Stimulated activated CD4-positive, alpha-beta T cell treated with anti-CD3 and anti-CD28 coated beads, TNF-alpha, amount 100 ng/mL, for 1 hour (primary cell): ENCODE data around the gene PRDX1.
"Not testable (repeated sequence)": the region's sequence is repeated elsewhere in the genome, so short reads cannot be mapped to it uniquely, and the experiment has no call there.

Source experiments
- DNase-seq, 3 donors: peaks; one replicate each; pipeline ENCODE4 v3.0.0-alpha.2; 2020; ENCODE audit warnings: low read depth in 3 of 3, low spot score in 1 of 3

PRDX1 gene

DNA sequence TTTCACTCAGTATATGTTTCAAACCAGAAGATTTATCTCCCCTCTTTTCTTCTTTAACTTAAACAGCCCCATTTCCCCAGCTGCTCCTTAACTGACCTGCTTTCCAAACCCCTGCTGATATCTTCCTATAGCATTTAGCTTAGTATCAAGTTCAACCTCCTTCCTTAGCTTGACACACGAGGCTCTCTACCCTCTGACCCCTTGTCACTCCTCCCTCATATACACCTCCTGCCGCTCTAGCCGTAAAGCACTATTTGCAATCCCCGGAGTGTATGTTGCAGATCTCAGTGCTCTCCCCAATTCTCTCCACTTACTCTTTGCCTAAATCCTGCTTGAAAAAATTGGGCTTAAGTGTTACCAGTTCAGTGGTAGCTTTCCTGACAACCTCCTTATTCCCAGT is 15.2 kb upstream of the PRDX1 start:
- DNase-seq = no peak

DNA sequence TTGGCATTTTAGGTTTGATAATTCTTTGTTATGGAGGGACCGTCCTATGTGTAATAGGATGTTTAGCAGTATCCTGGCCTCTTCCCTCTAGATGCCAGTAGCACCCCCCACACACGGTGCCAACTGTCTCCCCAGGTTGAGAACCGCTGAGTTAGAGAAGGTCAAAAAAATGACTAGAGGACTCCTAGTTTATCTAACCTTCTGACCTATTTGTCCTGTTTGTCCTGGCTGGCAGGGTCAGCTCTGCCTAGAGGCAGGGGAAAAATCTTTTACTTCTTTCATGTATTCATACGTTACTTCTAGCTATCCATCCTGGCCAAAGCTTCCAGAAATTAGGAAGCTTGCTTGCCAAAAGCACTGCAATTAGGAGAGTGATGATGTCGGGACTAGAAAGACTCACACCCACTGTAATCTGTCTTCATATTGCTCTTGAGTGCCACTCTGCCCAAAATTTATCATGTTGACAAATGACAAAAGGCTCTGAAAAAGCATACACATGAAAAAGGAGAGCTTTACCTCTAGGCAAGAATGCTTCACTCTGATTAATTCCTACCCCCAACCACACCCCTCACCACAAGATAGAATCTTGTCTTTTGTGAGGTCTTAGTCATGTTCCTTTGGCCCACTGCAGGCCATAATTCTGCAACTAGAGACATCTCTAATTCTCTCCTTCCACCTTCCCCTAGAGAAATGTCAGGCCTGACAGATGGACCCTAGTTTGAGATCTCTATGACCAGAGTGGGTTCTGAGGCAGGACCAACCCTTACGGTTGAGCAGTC is 14.5 kb upstream of the PRDX1 start:
- DNase-seq = no peak

DNA sequence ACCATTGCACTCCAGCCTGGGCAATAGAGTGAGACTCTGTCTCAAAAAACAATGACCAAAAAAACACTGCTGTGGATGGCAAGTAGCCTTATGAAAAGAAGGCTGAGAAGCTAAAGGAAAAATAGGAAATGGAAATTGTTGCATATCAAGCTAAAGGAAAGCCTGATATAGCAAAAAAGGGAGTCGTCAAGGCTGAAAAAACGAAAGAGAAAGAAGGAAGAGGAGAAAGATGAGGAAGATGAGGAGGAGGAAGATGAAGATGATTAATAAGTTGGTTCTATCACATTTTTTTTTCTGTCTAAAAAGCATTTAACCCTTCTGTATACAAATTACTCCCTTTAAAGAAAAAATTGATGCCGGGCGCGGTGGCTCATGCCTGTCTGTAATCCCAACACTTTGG is 10.2 kb upstream of the PRDX1 start:
- no peak for DNase-seq

DNA sequence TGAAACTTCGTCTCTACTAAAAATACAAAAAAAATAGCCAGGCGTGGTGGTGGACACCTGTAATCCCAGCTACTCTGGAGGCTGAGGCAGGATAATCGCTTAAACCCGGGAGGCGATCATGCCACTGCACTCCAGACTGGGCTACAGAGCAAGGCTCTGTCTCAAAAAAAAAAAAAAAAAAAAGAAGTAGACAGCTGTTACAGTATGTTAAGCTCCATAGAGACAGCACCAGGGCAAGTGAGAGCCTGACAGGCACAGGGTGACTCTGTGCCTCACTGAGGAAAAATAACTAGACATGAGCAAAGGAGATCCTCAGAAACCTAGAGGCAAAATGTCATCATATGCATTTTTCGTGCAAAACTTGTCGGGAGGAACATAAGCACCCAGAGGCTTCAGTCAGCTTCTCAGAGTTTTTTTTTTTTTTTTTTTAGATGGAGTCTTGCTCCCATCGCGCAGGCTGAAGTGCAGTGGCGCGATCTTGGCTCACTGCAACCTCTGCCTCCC is 9.0 kb upstream of the PRDX1 start:
- DNase-seq = no peak

DNA sequence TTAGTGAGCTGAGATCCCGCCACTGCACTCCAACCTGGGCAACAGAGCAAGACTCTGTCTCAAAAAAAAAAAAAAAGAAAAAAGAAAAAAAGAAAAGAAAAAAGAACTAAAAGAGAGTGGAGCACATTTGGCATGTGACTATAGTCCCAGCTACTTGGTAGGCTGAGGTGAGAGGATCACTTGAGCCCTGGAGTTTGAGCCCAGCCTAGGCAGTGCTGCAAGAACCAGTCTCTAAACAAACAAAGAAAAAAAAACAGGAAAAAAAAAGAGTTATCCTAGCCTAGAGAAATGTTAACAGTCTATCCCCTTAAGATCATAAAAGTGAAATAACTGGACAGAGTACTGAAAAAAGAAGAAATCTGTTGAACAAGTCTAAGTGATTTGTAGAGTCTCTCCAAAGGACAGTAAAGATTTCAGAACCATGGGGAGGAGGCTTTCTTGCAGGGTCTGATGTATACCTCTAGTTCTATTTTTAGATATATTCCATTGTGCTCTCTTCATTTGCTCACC is 4.5 kb upstream of the PRDX1 start:
- no peak for DNase-seq

DNA sequence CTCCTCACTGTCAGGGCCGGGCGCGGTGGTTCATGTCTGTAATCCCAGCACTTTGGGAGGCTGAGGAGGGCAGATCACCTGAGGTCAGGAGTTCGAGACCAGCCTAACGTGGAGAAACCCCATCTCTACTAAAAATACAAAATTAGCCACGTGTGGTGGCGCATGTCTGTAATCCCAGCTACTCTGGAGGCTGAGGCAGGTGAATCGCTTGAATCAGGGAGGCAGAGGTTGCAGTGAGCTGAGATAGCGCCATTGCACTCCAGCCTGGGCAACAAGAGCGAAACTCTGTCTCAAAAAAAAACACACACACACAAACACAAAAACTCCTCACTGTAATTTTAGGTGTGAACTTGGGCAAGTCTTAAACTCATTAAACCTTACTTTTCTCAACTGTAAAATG is 2.3 kb upstream of the PRDX1 start:
- DNase-seq = not testable (repeated sequence)

DNA sequence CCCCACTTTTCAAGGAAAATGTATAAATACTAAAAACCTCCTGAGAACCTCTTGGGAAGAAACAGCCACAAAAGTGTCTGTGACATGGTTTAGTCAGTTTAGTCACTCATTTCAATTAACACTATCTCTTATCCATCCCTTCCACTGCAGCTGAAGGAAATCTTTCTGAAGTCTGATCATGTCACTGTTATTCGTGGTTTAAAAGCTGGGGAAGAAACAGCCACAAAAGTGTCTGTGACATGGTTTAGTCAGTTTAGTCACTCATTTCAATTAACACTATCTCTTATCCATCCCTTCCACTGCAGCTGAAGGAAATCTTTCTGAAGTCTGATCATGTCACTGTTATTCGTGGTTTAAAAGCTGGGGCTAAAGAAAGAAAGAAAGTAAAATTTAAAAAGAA is 1.8 kb upstream of the PRDX1 start:
- DNase-seq = not testable (repeated sequence)

DNA sequence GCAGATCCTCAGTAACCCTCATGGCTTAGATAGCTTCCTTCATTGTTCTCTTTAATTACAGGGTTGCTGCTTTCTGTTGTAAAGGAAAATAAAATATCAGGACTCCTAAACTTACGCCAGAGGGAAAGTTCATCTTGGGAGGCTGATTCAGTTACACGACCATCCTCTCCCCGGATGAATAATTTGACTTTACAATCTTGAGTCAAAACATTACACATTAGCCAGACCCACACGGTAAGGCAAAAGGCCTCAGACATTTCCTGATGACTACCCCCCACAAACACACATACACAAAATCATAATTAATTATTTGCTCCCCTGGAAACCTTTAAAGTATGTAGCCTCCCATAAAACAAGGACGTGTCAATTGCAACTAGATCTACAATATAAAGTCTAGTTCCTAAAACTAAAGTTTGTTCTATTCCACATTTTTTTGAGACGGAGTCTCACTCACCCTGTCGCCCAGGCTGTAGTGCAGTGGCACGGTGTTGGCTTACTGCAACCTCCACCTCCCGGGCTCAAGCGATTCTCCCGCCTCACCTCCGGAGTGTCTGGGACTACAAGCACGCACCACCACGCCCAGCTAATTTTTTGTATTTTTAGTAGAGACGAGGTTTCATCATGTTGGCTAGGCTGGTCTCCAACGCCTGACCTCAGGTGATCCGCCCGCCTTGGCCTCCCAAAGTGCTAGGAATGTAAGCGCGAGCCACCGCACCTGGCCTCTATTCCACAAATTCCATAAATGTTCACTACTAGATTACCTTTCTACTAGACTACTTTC is 830 bp upstream of the PRDX1 start:
- DNase-seq = no peak

DNA sequence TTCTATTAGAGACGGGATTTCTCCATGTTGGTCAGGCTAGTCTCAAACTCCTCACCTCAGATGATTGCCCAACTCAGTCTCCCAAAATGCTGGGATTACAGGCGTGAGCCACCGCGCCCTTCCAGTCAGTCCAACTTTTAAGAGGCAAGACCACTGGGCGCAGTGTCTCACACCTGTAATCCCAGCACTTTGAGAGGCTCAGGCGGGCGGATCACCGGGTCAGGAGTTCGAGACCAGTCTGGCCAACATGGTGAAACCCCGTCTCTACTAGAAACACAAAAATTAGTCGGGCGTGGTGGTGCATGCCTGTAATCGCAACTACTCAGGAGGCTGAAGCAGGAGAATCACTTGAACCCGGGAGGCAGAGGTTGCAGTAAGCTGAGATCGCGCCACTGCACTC is 1.9 kb downstream of the PRDX1 start:
- DNase-seq = not testable (repeated sequence)

DNA sequence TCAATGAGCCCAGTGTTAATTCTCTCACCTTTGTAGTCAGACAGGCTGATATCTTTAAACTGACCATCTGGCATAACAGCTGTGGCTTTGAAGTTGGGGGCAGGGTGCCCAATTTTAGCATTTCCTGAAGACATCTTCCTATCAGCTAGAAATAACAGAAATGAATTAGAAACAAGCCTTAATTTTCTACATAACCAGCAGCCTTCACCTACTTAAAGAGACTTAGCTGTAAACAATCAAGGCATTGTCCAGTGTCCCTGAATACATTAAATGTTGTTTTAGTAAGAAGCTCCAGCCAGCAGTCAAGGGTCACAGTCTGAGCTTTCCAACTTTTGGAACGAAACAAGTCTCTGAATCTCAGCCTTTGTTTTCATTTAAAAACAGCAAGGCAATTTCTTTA is 2.8 kb downstream of the PRDX1 start:
- no peak for DNase-seq

DNA sequence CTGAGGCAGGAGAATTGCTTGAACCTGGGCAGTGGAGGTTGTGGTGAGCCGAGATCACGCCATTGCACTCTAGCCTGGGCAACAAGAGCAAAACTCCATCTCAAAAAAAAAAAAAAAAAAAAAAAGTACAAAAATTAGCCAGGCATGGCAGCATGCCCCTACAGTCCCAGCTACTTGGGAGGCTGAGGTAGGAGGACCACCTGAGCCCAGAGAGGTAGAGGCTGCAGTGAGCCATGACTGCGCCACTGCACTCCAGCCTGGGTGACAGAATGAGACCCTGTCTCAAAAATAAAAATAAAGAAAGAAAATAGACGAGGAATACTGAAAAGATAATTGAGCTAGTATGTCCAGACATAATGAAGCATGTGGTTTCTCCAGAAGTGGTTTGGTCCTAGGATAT is 3.3 kb downstream of the PRDX1 start:
- DNase-seq = not testable (repeated sequence)

DNA sequence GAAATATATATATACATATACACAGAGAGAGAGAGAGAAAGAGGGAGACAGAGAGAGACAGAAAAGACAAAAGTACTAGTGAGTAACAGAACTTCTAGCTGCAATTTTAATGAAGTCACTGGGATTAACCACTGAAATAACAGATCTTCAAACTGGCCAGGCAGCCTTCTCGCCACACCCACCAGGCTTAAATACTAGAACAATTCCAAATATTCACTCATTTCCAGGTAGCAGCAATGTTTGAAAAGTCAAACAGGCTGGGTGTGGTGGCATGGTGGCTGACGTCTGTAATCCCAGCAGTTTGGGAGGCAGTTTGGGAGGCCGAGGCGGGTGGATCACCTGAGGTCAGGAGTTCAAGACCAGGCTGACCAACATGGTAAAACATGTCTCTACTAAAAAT is 5.2 kb downstream of the PRDX1 start:
- DNase-seq = no peak

DNA sequence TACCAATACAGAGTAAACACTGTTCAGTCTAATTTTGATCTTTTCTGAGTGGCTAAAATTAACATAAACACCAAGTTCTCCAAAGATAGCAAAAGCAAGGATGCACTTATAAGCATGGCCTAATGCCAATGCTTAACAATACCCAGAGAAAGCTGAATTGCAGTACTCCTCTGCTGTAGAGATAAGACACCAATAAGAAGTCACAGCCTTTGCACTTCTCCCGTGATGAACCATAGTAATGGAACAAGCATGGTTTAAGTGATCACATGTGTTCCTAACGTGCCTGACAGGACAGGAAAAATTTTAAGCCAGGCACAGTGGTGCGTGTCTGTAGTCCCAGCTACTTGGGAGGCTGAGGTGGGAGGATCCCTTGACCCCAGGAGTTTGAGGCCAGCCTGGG is 5.6 kb downstream of the PRDX1 start:
- DNase-seq = no peak

DNA sequence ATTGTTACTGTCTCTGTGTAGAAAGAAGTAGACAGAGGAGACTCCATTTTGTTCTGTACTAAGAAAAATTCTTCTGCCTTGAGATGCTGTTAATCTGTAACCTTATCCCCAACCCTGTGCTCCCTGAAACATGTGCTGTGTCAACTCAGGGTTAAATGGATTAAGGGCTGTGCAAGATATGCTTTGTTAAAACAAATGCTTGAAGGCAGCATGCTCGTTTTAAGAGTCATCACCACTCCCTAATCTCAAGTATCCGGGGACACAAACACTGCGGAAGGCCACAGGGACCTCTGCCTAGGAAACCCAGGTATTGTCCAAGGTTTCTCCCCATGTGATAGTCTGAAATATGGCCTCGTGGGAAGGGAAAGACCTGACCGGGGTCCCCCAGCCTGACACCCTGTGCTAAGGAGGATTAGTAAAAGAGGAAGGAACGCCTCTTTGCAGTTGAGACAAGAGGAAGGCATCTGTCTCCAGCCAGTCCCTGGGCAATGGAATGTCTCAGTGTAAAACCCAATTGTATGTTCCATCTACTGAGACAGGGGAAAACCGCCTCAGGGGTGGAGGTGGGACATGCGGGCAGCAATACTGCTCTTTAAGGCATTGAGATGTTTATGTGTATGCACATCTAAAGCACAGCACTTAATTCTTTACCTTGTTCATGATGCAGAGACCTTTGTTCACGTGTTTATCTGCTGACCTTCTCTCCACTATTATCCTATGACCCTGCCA is 8.0 kb downstream of the PRDX1 start:
- DNase-seq = not testable (repeated sequence)

DNA sequence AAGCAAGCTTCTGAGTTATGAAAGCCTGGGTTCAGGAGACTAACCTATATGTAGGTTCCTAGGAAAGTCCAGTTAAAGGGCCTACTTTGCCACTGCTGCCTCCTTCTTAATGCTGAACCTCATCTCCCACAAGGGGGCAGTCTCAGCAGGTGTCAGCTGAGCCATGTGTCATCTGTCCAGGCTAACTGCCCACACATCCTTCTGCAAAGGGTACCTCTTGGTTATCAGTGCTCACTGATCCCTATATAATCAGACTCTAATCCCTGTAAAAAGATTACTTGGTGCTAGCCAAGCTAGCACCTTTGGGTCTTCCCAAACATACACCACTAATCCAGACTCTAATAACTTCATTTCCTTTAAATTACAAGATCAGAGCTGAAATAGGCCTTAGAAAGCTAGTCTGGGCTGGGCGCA is 9.0 kb downstream of the PRDX1 start:
- DNase-seq = peak in 1 of 3 donors; percentile 10

DNA sequence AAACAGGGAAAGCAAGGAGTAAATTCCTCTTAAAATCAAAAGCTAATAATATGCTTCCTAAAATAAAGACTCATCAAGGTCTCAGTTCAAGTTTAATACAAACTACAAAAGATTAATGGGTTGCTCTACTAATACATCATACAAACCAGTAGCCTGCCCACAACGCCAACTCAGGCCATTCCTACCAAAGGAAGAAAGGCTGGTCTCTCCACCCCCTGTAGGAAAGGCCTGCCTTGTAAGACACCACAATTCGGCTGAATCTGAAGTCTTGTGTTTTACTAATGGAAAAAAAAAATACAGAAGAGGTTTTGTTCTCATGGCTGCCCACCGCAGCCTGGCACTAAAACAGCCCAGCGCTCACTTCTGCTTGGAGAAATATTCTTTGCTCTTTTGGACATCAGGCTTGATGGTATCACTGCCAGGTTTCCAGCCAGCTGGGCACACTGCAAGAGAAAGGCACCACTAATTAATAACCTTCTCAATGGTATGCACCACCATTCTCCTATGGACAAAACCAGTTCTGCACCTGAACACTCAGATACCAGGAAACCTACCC is 10.6 kb downstream of the PRDX1 start:
- DNase-seq = no peak

DNA sequence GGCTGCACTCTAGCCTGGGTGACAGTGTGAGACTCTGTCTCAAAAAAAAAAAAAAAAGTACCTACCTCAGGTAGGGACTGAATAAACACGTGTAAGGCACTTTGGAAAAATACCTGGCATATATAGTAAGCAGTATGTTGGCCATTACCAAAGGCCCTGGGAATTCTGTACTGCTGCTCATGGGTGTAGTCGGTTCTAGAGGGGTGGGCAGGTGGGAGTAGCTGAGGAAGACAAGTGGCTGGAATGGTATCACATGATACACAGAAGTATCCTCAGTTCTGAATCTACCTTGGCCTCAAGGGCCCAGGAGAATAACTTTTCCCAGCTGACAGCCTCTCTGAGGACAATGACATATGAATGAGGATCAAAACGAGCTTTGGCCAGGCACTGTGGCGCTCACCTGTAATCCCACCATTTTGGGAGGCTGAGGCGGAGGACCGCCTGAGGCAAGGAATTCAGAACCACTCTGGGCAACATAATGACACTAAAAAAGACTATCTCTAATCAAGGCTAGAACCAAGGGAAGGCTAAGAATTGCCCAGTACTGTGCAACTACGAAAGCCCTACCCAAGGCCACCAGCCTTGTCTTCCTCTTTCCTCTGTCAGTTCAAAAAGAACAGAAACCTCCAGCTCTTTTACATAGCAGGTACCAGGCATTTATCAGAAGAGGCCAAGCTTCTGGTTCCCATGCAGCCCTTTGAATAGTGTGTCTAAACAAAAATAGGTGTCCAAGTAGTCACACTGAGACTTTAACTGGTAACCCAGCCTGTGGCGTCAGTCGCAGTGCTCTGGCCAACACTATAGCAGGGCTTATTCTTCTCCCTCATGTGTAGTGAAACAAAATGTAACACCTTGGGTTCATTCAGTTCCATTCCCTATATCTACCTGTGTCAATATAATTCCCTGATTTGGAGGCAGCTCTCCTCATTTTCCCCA is 11.4 kb downstream of the PRDX1 start:
- no peak for DNase-seq

DNA sequence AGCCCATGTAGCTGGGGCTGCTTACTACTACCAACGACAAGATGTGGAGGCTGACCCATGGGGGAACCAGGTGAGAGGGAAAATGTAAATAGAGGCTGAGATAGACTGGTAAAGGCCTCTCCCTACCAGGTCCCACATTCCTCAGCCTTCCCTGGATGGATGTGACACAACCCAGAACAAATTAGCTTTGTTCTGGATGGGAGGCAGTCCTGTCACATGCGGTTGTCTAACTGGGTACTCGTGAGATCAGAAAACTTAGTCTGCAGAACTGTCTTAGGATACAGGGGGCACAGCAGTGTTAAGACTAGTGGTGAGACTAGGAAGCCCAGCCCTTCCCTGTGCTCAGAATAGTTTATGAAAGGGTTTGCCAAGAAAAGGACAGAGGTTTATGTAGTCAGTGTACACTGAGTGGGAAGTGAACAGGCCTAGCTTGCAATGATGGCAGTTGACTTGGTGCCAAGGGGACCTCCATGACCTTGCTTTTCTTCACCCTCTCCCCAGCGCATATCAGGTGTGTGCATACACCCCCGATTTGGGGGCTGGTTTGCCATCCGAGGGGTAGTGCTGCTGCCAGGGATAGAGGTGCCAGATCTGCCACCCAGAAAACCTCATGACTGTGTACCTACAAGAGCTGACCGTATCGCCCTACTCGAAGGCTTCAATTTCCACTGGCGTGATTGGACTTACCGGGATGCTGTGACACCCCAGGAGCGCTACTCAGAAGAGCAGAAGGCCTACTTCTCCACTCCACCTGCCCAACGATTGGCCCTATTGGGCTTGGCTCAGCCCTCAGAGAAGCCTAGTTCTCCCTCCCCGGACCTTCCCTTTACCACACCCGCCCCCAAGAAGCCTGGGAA is 13.2 kb downstream of the PRDX1 start:
- DNase-seq = no peak

DNA sequence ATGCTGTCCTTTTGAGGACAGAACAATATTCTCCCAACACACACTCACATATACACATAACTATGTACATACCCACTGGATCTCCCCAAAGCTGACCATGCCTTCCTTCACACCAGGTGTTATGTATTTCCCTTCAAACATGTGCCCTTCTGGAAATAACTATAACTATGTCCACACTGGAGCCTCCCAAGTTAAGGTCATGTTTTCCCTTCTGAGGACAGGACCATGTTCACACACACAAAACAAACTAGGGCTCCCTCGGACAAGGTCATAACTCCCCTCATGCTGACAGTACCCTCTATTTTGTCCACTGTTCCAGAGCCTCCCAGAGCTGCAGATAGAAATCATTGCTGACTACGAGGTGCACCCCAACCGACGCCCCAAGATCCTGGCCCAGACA is 13.8 kb downstream of the PRDX1 start:
- DNase-seq = no peak
